Gastrocnemius medialis (tissue), 4 donors: ENCODE results near the gene FARP1.

ENCODE experiments used
- POLR2A ChIP-seq, 2 donors: fragments of 450-650 bp; IDR thresholded peaks; one replicate each; pipeline ENCODE4 v1.6.1; 2017; ENCODE audit warnings: antibody characterized with exemption in 2 of 2, mild to moderate bottlenecking in 2 of 2, moderate library complexity in 2 of 2
- TF ChIP-seq, protein P1 (sequence below), 5 experiments: fragments of 450-650 bp in 3 of 5; fragments of 200-600 bp in 2 of 5; sonication (generic) in 2 of 5; IDR thresholded peaks in 4 of 5; conservative IDR thresholded peaks in 1 of 5; 1 replicate in 4 of 5; 2 replicates in 1 of 5; pipeline ENCODE4 v1.5.1; 2016 to 2019; ENCODE audit warnings: antibody characterized with exemption in 5 of 5, mild to moderate bottlenecking in 3 of 5, moderate library complexity in 3 of 5

DNA sequence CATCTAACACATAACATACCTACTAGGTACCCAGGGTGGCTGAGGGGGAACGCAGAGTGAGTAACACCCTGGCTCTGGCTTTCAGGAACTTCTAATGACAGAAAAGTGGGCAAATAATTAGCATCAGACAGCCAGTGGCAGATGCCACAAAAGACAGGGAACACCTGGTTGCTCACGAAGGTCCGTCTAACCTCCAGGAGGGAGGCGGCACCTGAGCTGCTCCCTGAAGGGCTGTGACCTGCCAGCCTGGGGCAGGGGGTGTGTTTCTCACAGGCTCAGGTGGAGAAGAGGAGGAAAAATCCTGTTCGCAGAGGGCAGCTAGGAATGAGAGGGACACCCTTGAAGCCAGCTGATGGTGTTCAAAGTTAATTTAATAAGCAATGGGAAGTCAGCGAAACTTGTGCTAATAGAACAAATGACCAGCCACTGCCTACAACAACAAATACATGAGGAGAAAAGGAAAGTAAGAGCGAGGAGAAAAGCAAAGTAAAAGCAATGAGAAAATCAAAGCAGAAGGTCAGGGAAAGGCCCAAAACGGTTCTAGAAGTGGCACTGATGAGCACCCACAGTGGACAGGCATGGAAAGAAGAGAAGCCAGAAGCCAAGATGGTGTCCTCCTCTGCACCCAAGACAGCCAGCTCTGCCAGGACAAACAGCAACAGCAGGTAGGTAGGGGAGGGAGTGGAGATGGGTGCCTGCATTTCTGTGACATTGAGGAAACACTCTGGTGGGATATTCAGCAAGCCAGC is 346.7 kb downstream of the FARP1 start:
- TF ChIP-seq, protein P1, sequence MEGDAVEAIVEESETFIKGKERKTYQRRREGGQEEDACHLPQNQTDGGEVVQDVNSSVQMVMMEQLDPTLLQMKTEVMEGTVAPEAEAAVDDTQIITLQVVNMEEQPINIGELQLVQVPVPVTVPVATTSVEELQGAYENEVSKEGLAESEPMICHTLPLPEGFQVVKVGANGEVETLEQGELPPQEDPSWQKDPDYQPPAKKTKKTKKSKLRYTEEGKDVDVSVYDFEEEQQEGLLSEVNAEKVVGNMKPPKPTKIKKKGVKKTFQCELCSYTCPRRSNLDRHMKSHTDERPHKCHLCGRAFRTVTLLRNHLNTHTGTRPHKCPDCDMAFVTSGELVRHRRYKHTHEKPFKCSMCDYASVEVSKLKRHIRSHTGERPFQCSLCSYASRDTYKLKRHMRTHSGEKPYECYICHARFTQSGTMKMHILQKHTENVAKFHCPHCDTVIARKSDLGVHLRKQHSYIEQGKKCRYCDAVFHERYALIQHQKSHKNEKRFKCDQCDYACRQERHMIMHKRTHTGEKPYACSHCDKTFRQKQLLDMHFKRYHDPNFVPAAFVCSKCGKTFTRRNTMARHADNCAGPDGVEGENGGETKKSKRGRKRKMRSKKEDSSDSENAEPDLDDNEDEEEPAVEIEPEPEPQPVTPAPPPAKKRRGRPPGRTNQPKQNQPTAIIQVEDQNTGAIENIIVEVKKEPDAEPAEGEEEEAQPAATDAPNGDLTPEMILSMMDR (IDR thresholded peaks at IDR 0.05 in 4 of 5, conservative IDR thresholded peaks at IDR 0.05 in 1 of 5): no peak
- no peak for TF ChIP-seq POLR2A (IDR thresholded peaks at IDR 0.05)
